HG03521 (cell line): ENCODE results near the gene MAD1L1.

ENCODE experiments used
- ATAC-seq: cut with Tn5 transposase; IDR thresholded peaks from one replicate; pipeline ENCODE4 v1.9.1; 2021; ENCODE audit warnings: mild to moderate bottlenecking, moderate library complexity; ENCODE audit not compliant: unreplicated experiment

The MAD1L1 gene

DNA sequence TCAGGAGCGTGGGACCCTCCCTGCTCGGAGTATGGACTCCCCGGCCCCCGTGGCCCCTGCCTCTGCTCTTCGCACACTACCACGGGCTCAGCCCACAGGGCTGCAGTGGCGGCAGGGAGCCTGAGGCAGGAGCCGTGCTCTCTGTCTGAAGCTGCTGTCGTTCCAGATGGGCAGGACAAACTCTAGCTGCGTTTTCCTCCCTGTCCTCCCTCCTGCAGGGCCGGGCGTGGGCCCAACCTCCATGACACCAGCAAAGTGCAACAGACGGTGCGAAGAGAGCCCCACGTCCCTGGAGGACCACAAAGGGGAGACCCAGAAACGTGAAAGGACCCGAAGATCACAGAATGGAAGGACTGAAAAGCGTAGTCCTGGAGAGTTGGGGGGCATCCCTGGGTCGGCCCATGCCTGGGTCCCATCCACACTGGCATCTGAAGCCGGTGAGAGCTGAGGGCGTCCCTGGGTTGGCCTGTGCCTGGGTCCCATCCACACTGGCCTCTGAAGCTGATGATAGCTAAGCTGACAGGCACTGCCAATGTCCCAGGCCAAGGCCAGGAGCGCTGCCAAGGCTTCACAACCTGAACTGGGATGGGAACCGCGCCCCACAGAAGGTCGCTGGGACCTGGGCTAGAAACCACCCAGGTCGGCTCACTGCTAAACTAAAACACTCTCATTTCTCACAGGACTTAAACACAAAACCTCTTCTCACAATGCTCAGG, 267.0 kb downstream of the MAD1L1 start:
- no peak for ATAC-seq

DNA sequence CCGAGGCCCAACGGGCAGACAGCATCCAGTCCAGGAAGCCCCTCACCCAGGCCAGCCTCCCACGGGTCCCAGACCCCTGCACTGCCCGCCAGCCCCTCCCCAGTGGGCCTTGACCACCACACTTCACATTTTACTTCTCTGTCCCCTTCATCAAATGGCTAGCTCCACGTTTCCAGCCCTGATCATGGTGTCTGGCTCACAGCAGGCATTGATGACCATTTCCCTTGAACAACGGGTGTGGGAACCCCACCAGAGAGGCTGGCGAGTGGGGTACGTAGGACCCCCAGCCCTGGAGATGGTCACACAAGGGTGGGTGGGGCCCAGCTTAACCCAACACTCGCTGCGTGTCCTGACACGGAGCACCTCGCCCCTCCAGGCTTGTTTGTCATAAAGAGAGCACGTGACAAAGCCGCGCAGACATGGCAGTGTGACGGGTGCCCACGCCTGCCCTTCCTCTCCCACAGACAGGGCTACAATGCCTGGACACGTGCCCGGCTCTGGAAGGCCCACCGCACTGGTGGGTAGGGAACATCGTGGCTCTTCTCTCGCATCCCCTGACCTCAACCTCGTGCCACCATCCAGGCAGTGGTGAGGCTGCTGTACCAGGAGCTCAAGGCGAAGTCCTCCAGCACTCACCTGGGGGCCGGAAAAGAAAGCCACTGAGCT, 267.7 kb downstream of the MAD1L1 start:
- ATAC-seq, result no peak

DNA sequence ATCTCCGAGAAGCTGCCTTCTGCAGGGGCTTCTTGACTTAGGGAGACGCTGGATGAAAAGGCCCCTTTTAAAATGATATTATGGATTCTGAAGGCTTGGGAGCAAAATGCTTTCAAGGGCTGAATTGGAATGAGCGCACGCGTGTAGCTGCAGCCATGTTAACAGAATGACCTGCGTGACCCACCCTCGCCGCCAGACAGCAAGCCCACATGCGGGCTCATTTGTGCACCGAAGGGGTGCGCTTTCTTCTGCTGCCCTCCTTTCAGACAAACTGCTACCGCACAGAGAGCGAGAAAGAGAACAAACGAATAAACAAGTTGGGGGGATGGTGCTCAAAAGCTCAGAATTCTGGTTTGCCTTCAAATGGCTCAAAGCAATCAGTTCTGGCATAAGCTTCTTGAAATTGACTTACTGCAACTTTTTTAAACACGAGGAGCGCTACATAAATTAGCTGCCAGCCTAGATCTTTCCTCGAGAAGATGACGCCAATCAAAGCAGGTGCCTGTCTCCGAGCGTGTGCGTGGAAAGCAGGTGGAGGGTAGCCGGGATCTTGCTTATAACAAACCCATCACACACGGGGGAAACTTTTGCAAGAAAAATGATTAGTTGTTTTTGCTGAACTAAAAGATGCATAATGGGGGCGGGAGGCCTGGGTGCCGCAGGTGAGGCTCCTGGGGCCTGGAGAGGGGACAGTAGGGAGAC, 268.4 kb downstream of the MAD1L1 start:
- ATAC-seq, result no peak

DNA sequence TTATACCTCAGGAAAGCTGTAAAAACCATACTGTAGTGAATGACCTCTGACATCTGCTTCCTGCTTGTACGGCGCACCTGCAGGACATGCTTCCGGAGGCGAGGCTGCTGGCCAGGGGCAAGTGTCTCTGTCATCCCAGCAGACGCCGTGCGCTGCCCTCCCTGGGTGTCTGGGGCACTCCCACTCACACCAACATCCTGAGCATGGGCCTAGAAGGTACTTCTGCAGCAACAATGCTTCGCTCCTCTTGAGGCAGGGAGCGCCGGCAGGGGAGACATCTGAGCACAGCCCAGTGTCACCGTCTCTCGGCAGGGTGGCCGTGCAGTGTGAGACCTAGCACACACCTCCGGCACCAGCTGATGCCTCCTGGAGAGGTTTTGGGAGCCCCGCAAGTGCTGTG, 269.2 kb downstream of the MAD1L1 start:
- no peak for ATAC-seq

DNA sequence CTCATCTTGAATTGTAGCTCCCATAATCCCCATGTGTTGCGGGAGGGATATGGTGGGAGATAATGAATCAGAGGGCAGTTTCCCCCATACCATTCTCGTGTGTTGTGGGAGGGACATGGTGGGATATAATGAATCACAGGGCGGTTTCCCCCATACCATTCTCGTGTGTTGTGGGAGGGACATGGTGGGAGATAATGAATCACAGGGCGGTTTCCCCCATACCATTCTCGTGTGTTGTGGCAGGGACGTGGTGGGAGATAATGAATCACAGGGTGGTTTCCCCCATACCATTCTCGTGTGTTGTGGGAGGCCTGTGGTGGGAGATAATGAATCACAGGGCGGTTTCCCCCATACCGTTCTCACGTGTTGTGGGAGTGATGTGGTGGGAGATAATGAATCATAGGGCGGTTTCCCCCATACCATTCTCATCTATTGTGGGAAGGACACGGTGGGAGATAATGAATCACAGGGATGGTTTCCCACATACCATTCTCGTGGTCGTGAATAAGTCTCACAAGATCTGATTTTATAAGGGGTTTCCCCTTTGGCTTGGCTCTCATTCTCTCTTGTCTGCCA, 271.0 kb downstream of the MAD1L1 start:
- no peak for ATAC-seq

DNA sequence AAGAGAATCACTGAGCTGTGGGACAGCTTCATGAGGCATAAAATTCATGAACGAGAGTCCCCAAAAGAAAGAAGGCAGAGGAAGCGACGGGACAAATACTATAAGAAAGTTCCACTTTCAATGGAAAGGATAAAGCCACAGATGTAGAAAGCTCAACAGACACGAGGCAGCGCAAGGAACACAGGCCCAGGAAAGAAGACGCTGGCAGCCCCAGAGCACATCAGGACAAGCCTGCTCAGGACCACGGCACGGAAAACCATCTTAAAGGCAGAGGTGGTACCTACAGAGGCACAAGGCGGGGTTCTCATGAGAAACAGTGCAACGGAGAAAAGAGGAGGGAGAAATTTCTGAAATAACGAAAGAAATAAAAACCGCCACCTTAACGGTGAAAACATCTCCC, 273.4 kb downstream of the MAD1L1 start:
- no peak for ATAC-seq

DNA sequence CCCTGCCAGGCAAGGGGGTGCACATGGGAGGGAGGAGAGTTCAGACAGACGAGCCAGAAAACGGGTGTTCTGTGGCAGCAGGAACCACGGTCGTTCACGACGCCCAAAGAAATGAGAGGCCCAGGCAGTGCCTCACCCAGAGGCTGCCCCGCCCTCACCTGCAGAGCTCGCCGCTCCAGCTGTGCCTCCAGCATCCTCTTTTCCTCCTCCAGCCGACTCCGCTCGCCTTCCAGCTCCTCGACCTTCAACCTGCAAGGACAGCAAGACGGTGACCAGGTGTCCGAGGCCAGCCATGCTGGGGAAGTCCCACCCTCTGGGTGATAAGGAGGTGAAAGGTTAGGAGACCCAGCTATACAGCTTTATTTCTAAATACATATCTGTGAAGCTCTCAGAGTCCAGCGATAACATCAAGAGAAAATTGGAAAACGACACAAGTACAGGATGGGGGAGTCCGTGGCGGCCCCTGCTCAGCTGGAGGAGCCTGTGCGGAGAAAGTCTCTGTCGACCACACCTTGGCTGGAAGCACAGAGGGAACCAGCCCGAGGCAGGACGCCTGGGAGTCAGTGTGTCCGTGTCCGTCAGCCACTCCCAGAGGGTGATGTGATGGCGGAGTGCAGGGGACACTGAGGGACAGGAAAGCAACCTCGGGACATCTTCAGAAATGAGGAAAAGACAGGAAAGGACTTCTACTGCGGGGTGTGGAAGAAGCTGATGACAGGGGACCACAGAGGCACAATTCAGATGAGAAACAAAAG, 275.1 kb downstream of the MAD1L1 start:
- ATAC-seq, result no peak

DNA sequence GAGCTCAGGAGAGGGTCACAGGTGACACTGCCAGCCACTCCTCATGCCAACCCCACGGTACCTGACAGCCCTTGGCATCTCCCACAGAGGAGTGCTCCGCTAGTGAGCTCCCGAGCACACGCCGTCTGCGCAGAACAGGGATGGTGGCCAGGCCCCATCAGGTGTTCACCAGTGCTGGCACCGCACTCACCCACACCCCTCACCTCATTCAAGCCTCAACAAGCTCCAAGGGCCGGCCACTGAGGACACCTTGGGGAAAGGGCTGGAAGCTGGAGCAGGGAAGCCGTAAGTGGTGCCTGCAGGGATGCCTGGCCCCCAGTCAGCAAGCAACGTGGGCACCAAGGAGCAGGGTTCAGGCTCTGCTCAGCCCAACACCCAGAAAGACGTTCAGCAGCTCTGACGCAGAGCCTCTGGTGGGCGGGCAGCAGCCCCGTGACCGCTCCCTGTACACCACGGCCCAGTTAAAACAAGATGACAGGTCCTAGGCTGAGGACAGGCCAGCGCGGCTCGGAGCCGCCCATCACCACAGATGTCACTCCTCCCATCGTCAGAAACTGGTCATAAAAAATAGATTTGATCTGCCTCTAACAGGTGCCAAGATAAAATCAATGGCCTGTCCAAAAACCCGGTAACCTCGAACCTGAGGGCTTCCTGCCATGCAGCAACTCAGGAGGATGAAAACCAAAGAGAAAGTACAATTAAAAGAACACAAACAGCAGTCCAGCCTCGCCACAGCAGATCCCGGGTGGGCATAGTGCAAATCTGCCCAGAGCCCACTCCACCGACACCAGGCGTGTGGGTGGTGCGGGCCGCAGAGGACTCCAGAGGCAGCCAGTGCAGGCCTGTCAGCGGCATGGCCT, 275.9 kb downstream of the MAD1L1 start:
- no peak for ATAC-seq

DNA sequence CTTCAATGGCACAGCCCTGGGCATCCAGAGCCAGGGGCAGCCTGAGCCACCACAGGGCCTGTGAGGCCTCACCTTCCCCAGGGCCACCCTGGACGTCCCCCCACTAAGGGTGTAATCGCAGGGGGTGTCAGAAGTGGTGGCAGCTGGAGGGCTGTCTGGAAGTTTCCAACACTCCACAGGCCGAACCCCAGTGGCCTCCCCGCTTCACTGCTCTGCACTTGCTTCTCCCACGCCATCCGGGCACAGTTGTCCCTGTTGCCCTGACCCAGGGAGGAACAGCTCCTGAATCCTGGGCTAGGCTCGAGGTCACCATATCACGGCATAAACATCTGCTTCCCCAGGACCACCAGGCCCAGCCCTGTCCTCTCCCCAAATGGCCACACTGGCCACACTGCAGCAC, 276.6 kb downstream of the MAD1L1 start:
- no peak for ATAC-seq

DNA sequence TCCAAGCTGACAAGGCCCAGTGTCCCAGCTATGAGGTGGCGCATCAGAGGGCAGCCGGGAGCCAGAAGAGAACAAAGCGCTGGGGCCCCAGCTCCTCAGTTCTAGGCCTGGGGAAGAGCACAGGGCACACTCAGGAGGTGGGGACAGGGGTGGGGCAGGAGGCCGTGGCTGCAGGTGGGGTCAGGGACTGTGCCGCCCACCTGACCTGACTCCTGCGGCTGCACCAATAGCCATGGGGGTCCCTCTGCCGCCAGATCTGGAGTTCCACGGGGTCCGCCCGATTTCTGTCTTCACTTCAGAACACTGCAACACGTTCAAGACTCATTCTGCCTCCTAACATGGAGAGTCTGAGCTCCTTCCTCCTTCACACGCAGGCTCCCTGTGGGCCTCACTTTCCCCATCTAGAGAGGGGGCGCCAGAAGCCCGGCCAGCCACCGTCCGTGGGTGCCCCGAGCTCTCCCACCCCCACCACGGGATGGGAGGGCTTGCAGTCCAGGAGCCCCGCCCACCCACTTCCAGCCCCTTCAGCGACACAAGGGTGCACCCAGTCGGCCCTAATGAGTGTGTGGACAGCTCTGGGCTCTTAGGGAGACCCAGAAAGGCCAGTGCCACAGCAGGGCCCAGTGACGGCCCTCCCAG, 278.3 kb downstream of the MAD1L1 start:
- ATAC-seq, result no peak

DNA sequence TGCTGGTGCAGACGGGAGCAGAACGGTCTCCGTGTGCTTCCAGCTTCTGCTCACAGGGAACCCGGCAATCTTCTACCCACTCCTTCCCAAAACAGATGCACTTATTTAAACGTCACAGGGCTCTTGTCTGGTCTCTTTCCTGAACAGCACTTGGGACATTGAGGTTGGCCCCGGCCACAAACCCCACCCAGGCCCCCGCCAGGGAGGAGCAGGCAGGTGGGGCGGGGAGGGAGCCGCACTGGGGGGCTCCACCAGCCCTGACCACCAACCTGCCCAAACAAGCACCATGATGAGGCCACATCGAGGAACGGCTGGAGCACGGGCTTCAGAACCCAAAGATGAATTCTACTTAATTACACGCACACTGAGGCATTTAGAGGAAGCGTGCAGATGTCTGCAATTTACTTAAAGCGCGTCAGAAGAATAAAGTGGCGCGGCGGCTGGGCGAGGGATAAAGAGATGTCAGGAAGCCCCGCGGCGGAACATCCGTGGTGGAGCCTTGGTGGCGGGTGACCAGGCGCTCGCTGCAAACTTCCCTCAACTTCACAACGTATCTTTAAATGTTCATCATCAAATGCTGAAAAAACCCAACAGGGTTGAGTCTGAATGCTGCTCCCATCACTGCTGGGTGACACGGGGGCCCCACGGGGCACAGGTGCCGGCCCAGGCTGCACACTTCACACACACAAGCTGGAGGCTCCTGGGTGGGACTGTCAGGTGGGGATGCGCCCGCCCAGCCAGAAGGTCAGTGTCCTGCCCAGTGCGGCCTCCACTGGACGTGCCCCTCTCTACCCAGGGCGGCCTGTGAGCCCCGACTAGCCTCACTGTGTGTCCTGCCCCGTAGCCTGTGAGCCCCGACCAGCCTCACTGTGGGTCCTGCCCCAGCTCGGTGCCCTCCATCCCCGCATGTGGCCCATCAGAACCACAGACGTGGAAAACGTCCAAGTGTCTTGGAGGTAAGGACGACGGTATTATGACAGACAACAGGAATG, 279.2 kb downstream of the MAD1L1 start:
- ATAC-seq, result no peak

DNA sequence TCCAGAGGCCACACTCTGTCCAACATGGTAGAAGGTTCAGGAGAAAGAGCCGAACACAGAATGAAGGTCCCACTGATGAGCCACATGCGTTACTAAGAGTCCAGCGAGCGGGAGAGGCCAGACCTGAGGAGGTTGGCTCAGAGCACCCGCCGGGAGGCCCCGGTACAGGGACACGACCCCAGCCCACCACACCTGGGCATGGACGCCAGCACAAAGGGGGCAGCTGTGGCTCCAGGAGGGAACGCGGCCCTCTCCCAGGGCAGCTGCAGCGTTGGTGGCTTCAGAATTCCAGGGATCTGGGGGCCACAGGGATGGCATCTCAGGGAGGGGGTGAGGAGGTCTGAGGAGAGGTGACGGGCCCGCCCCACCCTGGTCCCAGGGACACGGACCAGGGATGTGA, 280.0 kb downstream of the MAD1L1 start:
- ATAC-seq, result no peak

DNA sequence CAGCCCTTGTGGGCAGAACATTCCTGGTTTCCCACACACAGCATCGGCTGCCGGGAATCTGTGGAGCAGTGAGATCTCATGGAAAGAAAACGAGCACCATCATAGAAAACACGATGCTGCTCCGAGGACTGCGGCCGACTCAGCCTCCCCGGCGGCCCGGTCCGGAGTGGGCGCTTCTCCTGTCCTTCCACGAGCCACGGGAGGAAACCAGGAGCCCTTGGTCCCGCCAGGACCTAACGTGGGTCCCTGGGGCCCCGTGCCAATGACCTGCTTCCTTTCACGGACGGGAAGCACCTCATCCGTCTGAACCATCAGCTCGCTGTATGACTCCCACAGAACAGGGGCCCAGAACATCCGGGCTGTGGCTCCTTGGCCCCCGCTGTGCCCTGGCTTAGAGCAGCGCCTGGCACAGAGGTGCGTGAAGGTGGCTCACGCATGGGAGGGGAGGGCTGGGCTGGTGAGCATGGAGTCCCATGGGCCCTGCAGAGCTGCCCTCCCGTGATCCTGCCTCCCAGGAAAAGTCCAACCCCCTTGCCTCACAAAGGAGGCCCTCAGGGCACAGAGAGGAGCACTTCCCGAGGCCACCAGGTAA, 280.5 kb downstream of the MAD1L1 start:
- ATAC-seq, result no peak

DNA sequence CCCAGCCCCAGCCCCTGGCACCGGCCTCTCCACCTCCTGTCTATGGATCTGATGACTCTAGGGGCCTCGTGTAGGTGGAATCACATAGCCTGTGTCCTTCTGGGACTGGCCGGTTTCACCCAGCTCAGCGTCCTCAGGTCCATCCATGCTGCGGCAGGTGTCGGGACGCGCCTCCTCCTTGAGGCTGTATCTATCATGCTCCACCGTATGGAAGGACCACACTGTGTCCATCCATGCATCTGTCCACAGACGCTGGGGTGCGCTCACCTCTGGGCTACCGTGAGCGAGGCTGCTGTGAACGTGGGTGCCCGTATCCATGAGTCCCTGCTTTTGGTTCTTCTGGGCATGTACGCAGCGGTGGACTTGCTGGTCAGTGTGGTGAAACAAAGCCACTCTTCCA, 281.1 kb downstream of the MAD1L1 start:
- ATAC-seq, result no peak

DNA sequence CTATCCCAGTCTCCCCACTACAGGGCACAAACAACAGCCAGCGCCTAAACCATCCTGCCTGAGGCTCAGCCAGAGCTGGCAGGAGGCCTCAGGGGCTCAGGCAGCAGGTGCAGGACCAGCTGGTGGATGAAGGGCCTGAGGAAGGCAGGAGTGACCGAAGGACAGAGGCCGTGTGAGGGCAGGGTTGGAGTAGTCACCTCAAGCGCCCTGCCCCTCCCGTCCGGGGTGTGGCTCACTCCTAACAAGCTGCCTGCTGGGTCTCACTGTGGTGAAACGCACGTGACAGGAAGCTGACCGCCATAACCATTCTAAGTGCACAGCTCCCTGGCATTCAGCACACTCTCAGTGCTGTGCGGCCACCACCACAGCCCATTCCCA, 281.6 kb downstream of the MAD1L1 start:
- no peak for ATAC-seq

DNA sequence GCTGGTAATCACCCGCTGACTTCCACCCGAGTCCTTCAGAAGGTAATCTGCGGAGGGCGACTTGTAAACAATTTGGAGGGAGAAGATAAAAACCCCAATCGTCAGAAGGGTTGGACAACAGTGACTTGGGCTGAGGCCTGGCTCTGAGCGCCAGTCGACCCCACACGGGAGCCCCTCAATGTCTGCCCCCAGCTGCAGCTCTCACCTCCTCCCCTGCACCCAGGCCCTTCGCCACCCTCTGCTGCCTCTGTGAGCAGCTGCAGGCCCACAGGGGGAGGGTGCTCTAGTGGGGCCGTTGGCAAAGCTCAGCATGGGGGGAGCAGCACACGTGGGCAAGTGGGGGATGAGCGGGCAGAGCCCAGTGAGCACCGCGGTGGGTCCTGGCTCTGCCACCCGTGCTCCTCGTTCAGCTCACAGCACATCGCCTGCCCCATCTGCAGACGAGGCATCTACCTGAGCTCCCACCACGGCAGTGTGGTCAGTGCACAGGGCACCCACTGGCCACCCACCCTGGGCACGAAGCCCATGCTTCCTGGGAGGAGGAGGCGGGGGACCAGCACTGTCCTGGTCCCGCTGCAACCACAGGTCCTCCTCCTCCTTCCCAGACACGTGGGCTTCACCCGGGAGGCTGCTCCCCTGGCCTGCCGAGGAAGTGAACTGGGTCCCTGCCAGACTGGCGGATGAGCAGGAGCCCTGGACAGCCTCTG, 282.1 kb downstream of the MAD1L1 start:
- no peak for ATAC-seq

DNA sequence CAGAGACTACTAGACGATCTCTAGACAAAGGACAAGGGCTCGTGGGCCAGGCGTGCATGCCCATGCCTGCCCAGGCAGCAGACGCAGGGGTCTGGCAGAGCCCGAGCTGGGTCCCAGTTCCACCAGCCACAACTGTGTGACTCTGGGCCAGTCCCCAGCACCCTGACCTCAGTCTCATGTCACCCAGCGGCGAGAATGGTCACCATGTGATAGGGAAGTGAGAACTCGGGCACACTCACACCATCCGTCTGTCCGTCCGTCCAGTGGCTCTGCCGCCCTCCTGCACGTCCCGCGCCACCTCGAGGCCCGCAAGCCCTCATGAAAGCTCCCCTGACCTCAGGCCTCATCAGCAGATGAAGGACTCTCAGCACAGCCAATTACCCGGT, 282.7 kb downstream of the MAD1L1 start:
- ATAC-seq, result no peak

DNA sequence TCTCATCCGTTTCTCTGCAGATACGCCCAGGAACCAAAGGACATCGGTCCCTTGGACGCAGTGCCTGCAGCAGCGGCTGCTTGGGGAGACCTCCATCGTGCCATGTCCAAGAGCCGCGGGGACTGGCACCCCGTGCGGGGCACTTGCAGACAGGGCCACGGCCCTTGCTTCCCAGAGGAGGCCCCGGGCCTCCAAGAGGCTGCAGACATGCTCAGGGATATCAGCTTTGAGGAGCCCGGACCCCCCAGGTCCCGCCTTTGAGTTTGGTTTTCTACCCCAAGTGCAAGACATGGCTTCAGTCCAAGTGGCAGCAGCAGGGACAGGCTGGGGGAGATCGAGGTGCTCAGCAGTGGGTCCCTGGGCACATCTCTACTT, 283.1 kb downstream of the MAD1L1 start:
- ATAC-seq, result no peak
